ENCODE results near the gene TTC21B.

GRCh38 chr2:165901620-165902298, 51.8 kb downstream of the TTC21B start:
- TF ChIP-seq POLR2AphosphoS5 (IDR thresholded peaks at IDR 0.05) (no peak), CTCF (IDR thresholded peaks at IDR 0.05) (no peak)

All from stomach (tissue), 4 donors.